ENCODE data around the gene ABHD17C.

- TF ChIP-seq, protein P1, sequence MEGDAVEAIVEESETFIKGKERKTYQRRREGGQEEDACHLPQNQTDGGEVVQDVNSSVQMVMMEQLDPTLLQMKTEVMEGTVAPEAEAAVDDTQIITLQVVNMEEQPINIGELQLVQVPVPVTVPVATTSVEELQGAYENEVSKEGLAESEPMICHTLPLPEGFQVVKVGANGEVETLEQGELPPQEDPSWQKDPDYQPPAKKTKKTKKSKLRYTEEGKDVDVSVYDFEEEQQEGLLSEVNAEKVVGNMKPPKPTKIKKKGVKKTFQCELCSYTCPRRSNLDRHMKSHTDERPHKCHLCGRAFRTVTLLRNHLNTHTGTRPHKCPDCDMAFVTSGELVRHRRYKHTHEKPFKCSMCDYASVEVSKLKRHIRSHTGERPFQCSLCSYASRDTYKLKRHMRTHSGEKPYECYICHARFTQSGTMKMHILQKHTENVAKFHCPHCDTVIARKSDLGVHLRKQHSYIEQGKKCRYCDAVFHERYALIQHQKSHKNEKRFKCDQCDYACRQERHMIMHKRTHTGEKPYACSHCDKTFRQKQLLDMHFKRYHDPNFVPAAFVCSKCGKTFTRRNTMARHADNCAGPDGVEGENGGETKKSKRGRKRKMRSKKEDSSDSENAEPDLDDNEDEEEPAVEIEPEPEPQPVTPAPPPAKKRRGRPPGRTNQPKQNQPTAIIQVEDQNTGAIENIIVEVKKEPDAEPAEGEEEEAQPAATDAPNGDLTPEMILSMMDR (conservative IDR thresholded peaks at IDR 0.05; ENCODE audit: low read depth in 2 of 2), result no peak
- TF ChIP-seq, protein P2, sequence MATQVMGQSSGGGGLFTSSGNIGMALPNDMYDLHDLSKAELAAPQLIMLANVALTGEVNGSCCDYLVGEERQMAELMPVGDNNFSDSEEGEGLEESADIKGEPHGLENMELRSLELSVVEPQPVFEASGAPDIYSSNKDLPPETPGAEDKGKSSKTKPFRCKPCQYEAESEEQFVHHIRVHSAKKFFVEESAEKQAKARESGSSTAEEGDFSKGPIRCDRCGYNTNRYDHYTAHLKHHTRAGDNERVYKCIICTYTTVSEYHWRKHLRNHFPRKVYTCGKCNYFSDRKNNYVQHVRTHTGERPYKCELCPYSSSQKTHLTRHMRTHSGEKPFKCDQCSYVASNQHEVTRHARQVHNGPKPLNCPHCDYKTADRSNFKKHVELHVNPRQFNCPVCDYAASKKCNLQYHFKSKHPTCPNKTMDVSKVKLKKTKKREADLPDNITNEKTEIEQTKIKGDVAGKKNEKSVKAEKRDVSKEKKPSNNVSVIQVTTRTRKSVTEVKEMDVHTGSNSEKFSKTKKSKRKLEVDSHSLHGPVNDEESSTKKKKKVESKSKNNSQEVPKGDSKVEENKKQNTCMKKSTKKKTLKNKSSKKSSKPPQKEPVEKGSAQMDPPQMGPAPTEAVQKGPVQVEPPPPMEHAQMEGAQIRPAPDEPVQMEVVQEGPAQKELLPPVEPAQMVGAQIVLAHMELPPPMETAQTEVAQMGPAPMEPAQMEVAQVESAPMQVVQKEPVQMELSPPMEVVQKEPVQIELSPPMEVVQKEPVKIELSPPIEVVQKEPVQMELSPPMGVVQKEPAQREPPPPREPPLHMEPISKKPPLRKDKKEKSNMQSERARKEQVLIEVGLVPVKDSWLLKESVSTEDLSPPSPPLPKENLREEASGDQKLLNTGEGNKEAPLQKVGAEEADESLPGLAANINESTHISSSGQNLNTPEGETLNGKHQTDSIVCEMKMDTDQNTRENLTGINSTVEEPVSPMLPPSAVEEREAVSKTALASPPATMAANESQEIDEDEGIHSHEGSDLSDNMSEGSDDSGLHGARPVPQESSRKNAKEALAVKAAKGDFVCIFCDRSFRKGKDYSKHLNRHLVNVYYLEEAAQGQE (IDR thresholded peaks at IDR 0.05; ENCODE audit: unreplicated experiment), result no peak
- TF ChIP-seq POLR2AphosphoS5 (IDR thresholded peaks at IDR 0.05; ENCODE audit: low read depth), result no peak
- TF ChIP-seq EZH2phosphoT487 (IDR thresholded peaks at IDR 0.05; ENCODE audit: unreplicated experiment), result no peak
- TF ChIP-seq EZH2 (IDR thresholded peaks at IDR 0.05; ENCODE audit: low read depth, unreplicated experiment), result no peak
- TF ChIP-seq ZNF114 (CRISPR knock-in tag; IDR thresholded peaks at IDR 0.05), result no peak
Measured at GRCh38 chr15:80778621-80778963, 83.5 kb downstream of the ABHD17C start.
